Measurements from ENCODE around the gene MTG2. TPM values are rescaled to one million over a fixed set of nuclear protein-coding genes. Genes with fewer than 3 reads are reported as not detected.

The MTG2 gene
- total and polyA plus RNA-seq, 2 of the 4 experiments (the other 2 are of a cell fraction), result 11.5 to 25.2 TPM

GRCh38 chr20:62174870-62175624 lies 7.8 kb upstream of the MTG2 start:
- no peak overlapping the region for H2BK15ac ChIP-seq (ENCODE audit: low read depth, low read length)
- no peak overlapping the region for H4K8ac ChIP-seq (ENCODE audit: low read depth in 2 of 2, low read length in 2 of 2)
- no peak overlapping the region for H3K14ac ChIP-seq (replicated peaks; ENCODE audit: low read depth, low read length)
- no peak overlapping the region for H3K4ac ChIP-seq (ENCODE audit: low read depth, low read length)
- no TSS peak for BruUV-seq (replicated peaks)
- H2AK9ac ChIP-seq (replicated peaks; ENCODE audit: low read depth, low read length, poor library complexity), result no peak overlapping the region
- WGBS, 2 experiments (ENCODE audit: extremely low coverage in 2 of 2, insufficient read length in 1 of 2), result 97% methylated on average over 21 of the region's 26 CpGs; no CpG with 5 or more reads in 1 of the 2 experiments
- intact Hi-C loops (cut with micrococcal nuclease) (no loop called here), dilution Hi-C loops (cut with HindIII; ENCODE audit: low sequenced_read_pairs, unreplicated experiment) (no loop called here), in situ Hi-C loops (cut with MboI; ENCODE audit: low sequenced_read_pairs) (no loop called here)
- H3K36me3 ChIP-seq (ENCODE audit: control insufficient read depth, insufficient read depth, low read length), result peaks cover 32% of the 10 kb centered on the region
- H3K9me1 ChIP-seq (ENCODE audit: insufficient read depth, low read length), result 0 out of 2 replicates have a peak, but pooled peaks cover 2% of the 10 kb centered on the region
- no peak overlapping the region for H2AK5ac ChIP-seq (ENCODE audit: low read depth, low read length)
- no peak overlapping the region for H3K4me3 ChIP-seq (ENCODE audit: insufficient read depth, low read depth, low read length)
- H3K4me2 ChIP-seq (ENCODE audit: low read depth, low read length), result no peak overlapping the region
- H3K56ac ChIP-seq (ENCODE audit: extremely low read depth, insufficient read depth, low read length), result no peak overlapping the region
- H2BK120ac ChIP-seq (ENCODE audit: low read depth, low read length), result no peak overlapping the region
- H3K9ac ChIP-seq (ENCODE audit: low read depth, low read length), result no peak overlapping the region
- H3K27ac ChIP-seq (ENCODE audit: insufficient read depth, low read length), result no peak overlapping the region
- no peak for DNase-seq
- H4K20me1 ChIP-seq (ENCODE audit: insufficient read depth, low read length), result no peaks in the 10 kb centered on the region
- CTCF ChIA-PET, result no interaction called here
- H3K23ac ChIP-seq (ENCODE audit: low read depth, low read length), result no peak overlapping the region
- H4K91ac ChIP-seq (ENCODE audit: insufficient read depth, low read depth, low read length), result no peak overlapping the region
- H4K5ac ChIP-seq (ENCODE audit: low read depth, low read length), result no peak overlapping the region
- H3K4me1 ChIP-seq (ENCODE audit: control insufficient read depth, insufficient read depth, low read length), result no peaks in the 10 kb centered on the region
- POLR2A ChIA-PET (ENCODE audit: unreplicated experiment), result no interaction called here
- H2BK5ac ChIP-seq (ENCODE audit: low read depth, low read length, poor library complexity, severe bottlenecking), result no peak overlapping the region
- no peaks in the 10 kb centered on the region for H3K9me3 ChIP-seq (ENCODE audit: control insufficient read depth, insufficient read depth, low read length)
- no peak overlapping the region for H3K18ac ChIP-seq (ENCODE audit: low read depth, low read length)
- no peaks in the 10 kb centered on the region for H3K79me1 ChIP-seq (ENCODE audit: low read depth in 1 of 2, low read length in 2 of 2)
- H2AFZ ChIP-seq (replicated peaks; ENCODE audit: low read length, poor library complexity), result no peak overlapping the region
- ATAC-seq (ENCODE audit: low read depth), result no peak
- H2BK20ac ChIP-seq (ENCODE audit: low read depth, low read length), result no peak overlapping the region
- TF ChIP-seq RAD21 (IDR thresholded peaks at IDR 0.05; ENCODE audit: low read length) (no peak), NFE2L2 (IDR thresholded peaks at IDR 0.05; ENCODE audit: low read depth, low read length) (no peak), CHD1 (IDR thresholded peaks at IDR 0.05; ENCODE audit: low read depth, low read length) (no peak), CEBPB (IDR thresholded peaks at IDR 0.05; ENCODE audit: low read depth, low read length) (no peak), MAZ (IDR thresholded peaks at IDR 0.05; ENCODE audit: borderline replicate concordance, low read depth, low read length) (no peak), CTCF (conservative IDR thresholded peaks at IDR 0.05; ENCODE audit: low read depth, low read length) (no peak), ELK1 (IDR thresholded peaks at IDR 0.05; ENCODE audit: borderline replicate concordance, low read depth, low read length) (no peak), BHLHE40 (IDR thresholded peaks at IDR 0.05; ENCODE audit: low read depth, low read length) (no peak), MXI1 (IDR thresholded peaks at IDR 0.05; ENCODE audit: borderline replicate concordance, low read depth, low read length) (no peak), SMC3 (IDR thresholded peaks at IDR 0.05; ENCODE audit: low read depth, low read length) (no peak), RCOR1 (IDR thresholded peaks at IDR 0.05; ENCODE audit: insufficient replicate concordance, low read length) (no peak), USF2 (IDR thresholded peaks at IDR 0.05; ENCODE audit: low read depth, low read length) (no peak), POLR2A (IDR thresholded peaks at IDR 0.05; ENCODE audit: low read depth, low read length) (no peak)
- no peaks in the 10 kb centered on the region for H3K27me3 ChIP-seq (ENCODE audit: control insufficient read depth, insufficient read depth, low read length)

Data from IMR-90 (cell line).